ENCODE results near the gene ASTE1.
"Not testable (repeated sequence)": the region's sequence is repeated elsewhere in the genome, so short reads cannot be mapped to it uniquely, and the experiment has no call there.

Gene ASTE1
- 2.2 to 11.0 (median 9.3) reads per million in 18 experiments for total RNA-seq

DNA sequence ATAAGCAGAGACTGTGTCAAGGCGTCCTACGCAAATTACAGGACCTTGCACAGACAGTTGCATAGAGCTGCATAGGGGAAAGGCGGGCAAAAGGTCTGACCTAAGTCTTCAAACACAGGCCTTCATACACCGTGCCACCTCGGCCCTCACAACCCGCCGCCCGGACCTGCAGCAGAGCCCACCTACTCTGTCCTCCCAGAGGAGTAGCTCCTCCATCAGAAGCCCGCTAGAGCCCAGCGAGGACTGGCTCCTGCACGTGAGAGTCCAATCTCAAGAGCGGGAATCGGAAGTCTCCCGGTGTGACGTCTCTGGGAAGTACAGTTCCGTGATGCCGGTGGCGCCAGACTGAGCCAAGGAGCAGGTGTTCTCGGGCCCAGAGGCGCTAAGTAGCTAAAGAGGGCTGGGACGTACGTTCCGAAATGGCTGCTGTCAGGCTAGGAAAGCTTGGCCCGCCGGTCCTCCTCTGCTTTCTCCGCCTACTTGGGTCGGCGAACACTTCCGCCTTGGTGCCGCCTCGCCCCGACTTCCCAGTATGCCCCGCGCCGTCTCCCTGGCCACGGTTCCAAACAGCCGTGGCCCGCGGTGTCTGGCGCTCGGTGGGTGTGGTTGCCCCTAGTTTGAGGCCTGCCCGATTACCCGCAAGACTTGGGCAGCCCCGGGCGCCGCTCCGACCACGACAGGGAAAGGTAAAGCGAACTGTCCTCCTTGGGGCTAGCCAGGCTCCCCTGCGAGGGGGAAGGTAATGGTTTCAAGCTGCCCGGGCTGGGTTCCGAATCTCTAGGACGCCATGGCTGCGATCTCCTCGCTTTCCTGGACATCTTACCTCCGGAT is at the start of gene ASTE1, which contains the start of gene NEK11:
Gene ASTE1, minus strand, starts transcription at position 505 of the 831 bp plus-strand sequence. CDS start 1,519 bp downstream, outside the sequence.
Gene NEK11, plus strand, starts transcription at position 557 of the 831 bp plus-strand sequence. CDS start 2,832 bp downstream, outside the sequence.
- DNase-seq = peak; percentile 88 to 90

- DNase-seq = peak in 1 of 2 donors; percentile 3
Observed at GRCh38 chr3:131075632-131076328, 49.2 kb upstream of the ASTE1 start.

GRCh38 chr3:131072845-131073244 is 46.2 kb upstream of the ASTE1 start:
- no peak for DNase-seq

GRCh38 chr3:131072099-131072559 is 45.5 kb upstream of the ASTE1 start:
- peak; percentile 55 to 68 for DNase-seq

DNA sequence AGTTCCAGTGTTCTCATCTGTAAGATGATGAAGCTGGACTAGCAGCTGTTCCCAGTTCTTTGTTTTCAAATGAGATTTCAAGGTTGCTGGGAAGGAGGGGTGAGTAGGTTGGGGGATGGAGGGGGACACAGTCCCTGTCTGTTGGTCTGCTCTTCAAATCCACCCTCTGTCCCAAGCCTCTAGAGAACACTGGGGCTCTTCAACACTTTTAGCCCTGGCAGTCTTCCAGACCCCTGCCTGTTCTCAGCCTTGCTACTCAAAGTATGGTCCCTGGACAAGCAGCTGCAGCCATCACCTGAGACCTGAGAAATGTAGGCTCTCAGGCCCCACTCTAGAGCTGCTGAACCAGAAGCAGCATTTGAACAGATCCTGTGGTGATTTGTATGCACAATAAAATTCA is 41.4 kb upstream of the ASTE1 start:
- DNase-seq = no peak

DNA sequence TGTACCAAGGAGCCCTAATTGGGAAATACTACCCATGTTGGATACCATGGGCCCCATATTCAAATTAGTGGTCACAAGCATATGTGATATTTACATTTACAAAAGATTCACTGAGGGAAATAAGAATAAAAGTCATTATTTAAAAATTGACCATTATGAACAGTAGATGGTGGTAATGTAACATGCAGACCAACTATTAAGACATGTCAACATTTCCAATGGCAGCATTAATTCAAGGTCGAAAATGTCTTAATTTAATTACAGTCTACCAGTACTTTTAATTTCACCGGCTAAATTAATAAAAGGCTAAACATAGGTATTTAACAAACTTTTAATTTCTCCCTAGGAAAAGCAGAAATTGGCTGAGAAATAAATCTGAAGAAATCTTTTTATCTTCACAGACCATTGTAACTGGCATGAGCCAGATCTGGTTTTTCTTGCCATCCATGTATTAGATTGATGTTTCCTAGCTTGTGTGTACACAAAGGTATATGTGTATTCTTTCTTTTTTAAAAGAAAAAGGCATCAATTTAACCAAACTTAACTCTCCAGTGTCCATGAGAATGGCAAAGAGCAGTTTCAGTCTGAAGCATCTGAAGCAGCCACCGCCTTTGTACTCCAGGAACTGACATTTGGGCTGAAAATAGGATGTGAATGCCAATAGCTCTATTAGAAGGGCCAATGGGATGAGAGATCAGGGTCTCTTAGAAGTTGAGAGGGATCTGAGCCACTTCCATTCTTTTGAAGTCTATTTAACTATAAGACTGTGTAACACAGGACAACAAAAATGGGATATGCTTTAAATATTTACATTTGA is 26.6 kb upstream of the ASTE1 start:
- no peak for DNase-seq

- DNase-seq = no peak
Observed at GRCh38 chr3:131050001-131050400, 23.4 kb upstream of the ASTE1 start.

GRCh38 chr3:131048030-131048429 is 21.4 kb upstream of the ASTE1 start:
- DNase-seq = no peak

GRCh38 chr3:131047582-131047981 is 21.0 kb upstream of the ASTE1 start:
- no peak for DNase-seq

GRCh38 chr3:131042271-131042985 is 15.8 kb upstream of the ASTE1 start:
- not testable (repeated sequence) for DNase-seq

DNA sequence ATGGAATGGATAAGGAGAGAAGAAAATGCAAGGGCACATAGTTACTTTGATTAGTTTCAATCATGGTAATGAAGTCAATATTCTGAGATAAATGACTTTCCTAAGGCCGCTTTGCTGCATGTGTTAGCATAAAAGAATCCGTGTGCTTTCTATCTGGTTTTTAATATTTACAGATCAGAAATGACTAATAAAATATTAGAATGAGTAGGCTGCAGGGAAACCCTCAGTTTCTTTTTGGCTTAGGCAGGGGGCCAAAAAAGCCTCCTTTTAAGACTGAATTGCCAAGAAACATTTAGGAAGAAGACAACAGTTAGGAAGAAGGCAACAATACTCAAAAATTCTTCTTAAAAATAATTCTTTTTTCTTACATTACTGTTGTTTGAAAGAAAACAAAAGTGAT is 11.7 kb upstream of the ASTE1 start:
- no peak for DNase-seq

GRCh38 chr3:131036986-131037385 is 10.4 kb upstream of the ASTE1 start:
- no peak for DNase-seq

- no peak for DNase-seq
Observed at GRCh38 chr3:131036200-131036816, 9.7 kb upstream of the ASTE1 start.

DNA sequence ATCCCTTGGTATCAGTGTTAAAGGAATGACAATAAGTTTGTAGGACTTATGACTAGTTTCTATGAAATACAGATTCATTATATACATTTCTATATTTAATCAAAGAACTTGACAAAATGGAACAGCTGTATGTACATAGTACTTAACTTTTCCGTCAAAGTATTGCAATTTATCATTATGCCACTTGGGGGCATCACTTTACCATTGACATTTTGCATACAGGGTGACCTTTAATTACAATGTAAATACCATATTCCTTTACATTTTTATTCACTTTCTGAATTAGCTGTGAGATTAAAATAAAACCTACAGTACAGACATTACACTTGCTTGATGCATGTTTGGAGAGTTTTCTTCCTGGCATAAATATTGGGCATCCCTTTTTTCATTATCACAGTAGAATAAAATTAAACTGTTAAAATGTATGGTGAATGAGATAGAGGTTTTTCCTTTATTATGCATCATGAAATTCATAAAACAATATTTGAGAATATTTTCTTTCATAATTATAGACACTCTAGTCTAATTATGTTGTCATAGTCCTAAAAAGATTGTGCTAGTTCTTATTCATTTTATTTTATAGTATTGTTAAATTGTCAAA is 7.0 kb upstream of the ASTE1 start:
- peak; percentile 56 to 76 for DNase-seq

GRCh38 chr3:131031660-131032059 is 5.0 kb upstream of the ASTE1 start:
- no peak for DNase-seq

- DNase-seq = no peak
Observed at GRCh38 chr3:131028844-131029243, 2.2 kb upstream of the ASTE1 start.

DNA sequence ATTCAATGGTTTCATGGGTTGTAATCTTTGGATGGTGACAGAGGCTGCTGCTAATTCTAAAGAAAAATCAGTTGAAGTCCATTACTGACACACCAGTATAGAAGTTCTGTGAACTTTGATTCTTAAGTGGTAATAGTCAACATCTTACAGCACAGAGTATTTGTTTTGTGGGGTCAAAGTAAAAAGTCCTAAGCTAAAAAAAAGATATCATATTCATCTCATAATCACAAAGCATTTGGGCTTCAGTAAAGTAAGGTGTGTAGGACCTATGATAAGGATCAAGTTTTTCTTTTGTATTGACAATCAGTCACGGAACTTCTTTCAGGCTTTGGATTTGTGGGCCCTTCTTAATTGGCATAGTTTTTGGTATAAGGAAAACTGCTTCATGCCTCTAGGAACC is 1.1 kb downstream of the ASTE1 start:
- no peak for DNase-seq

DNA sequence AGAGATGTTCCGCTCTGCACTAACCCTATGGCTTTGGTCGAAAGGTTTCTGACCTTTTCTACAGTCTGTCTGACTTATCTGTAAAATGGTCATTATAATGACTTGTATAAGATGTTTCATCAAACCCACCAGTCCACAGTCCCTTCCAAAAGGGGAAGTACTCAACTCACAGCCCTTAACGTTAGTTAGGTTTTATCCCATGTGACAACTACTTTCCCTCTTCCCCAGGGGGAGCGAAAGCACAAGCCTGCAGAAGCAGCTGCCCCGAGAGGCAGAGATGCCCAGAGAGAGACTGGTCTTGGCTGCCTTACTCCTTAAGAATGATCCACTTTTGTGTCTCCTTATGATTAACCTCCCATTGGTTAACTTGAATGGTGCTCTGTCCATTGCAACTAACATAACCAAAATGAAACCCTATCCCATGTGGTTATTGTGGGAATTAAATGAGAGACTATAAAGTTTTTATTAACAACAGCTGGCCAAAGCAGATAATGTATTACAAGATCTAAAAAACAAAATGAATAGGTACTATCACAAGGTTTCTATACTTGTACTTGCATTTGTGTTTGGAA is 6.4 kb downstream of the ASTE1 start:
- DNase-seq = peak; percentile 51 to 67

DNA sequence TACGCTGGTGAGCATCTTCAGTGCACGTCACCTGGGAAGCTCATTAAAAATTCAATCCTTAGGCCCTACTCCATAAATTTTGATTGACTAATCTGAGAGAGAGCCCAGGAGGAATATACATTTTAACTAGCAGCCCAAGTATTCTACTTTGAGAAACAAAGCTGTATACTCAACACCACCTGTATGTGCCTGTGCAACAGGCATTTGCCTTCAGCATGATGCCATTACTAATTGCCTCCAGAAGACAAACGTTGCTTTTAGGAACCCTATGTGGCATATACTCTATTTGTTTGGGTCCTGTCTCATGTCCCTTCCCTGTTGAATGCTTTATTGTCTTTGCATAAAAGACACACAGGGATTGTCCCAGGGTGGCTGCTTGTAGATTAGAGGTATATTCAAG is 7.7 kb downstream of the ASTE1 start:
- DNase-seq = no peak

GRCh38 chr3:131009698-131010097 is 16.9 kb downstream of the ASTE1 start:
- no peak for DNase-seq

GRCh38 chr3:131008326-131008725 is 18.3 kb downstream of the ASTE1 start:
- DNase-seq = no peak
